ENCODE measurements around the gene RBM47.

DNA sequence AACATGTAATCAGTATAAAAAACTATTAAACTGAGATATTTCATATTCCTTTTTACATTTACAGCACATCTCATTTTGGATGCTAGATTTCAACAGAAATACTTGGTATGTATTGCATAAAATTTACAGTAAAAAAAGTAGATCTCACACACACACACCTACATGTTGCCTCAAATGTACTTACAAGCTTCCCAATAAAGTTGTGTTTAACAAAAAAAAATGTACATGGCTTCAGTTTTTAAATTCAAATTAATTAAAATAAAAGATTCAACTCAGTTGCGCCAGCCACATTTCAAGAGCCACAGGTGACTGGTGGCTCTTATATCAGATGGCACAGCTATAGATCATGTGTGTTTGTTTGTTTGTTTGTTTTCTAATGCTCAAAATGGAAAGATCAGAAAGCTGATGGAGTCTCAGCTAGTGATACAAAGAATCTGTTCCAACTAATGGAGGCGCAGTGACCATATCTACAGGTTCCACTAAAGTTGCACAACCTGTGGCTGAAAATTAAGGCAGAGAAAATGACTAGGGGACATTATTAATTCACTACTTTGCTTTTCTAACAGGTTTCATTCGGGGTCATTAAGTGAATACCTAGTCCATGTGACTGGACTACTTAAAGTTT, 45.0 kb downstream of the RBM47 start:
- no peak for TF ChIP-seq GATA2 (IDR thresholded peaks at IDR 0.05; ENCODE audit: low read depth, low read length)
- TF ChIP-seq GATA3 (IDR thresholded peaks at IDR 0.05; ENCODE audit: low read depth, low read length), result no peak

Data from SH-SY5Y (cell line).